T-helper 22 cell (primary cell): ENCODE data around the gene USP35.
A peak's percentile ranks its signal among the peaks of the same experiment; 100 is the strongest.
"Not testable (repeated sequence)": the region's sequence is repeated elsewhere in the genome, so short reads cannot be mapped to it uniquely, and the experiment has no call there.

ENCODE experiments used
- DNase-seq: peaks from one replicate; pipeline ENCODE4 v3.0.0-alpha.2; 2020; ENCODE audit warnings: low read depth

Gene USP35

GRCh38 chr11:78170874-78171549, 17.7 kb upstream of the USP35 start:
- no peak for DNase-seq

GRCh38 chr11:78171951-78172350, 16.8 kb upstream of the USP35 start:
- no peak for DNase-seq

GRCh38 chr11:78175862-78176261, 12.9 kb upstream of the USP35 start:
- not testable (repeated sequence) for DNase-seq

- no peak for DNase-seq
These were observed 12.0 kb upstream of the USP35 start for GRCh38 chr11:78176605-78177141.

- no peak for DNase-seq
These were observed 11.5 kb upstream of the USP35 start for GRCh38 chr11:78177216-78177615.

- no peak for DNase-seq
These were observed 9.2 kb upstream of the USP35 start for GRCh38 chr11:78179459-78180071.

GRCh38 chr11:78180751-78181150, 8.0 kb upstream of the USP35 start:
- no peak for DNase-seq

GRCh38 chr11:78181185-78181584, 7.5 kb upstream of the USP35 start:
- no peak for DNase-seq

- DNase-seq: peak; percentile 57
These were observed 1.1 kb upstream of the USP35 start for GRCh38 chr11:78187366-78188285.

GRCh38 chr11:78189174-78189724, 530 bp downstream of the USP35 start:
- DNase-seq: no peak

- no peak for DNase-seq
These were observed 1.1 kb downstream of the USP35 start for GRCh38 chr11:78189851-78190250.

- no peak for DNase-seq
These were observed 1.7 kb downstream of the USP35 start for GRCh38 chr11:78190374-78190773.

- DNase-seq: no peak
These were observed 2.3 kb downstream of the USP35 start for GRCh38 chr11:78190871-78191538.

- DNase-seq: no peak
These were observed 3.6 kb downstream of the USP35 start for GRCh38 chr11:78192223-78192719.

GRCh38 chr11:78192911-78193351, 4.2 kb downstream of the USP35 start:
- DNase-seq: peak; percentile 16

- no peak for DNase-seq
These were observed 5.1 kb downstream of the USP35 start for GRCh38 chr11:78193806-78194205.

GRCh38 chr11:78194490-78194889, 5.8 kb downstream of the USP35 start:
- no peak for DNase-seq

GRCh38 chr11:78195917-78196560, 7.3 kb downstream of the USP35 start:
- DNase-seq: no peak

GRCh38 chr11:78196661-78197091, 8.0 kb downstream of the USP35 start:
- no peak for DNase-seq

- DNase-seq: no peak
These were observed 9.1 kb downstream of the USP35 start for GRCh38 chr11:78197816-78198215.
